Parathyroid adenoma (tissue), 2 donors: ENCODE results near the gene PRCP.

ENCODE experiments used
- H2AFZ ChIP-seq: fragments of 300-600 bp; sonication (generic); one replicate; pipeline ENCODE4 v1.7.0; 2017; ENCODE audit warnings: antibody characterized with exemption, mild to moderate bottlenecking
- H3K27ac ChIP-seq: fragments of 300-600 bp; sonication (generic); one replicate; pipeline ENCODE4 v1.7.0; 2017
- H3K27me3 ChIP-seq: fragments of 300-600 bp; sonication (generic); one replicate; pipeline ENCODE4 v1.7.0; 2017; ENCODE audit warnings: low read length; ENCODE audit not compliant: control insufficient read depth, insufficient read depth
- H3K36me3 ChIP-seq: fragments of 300-600 bp; sonication (generic); one replicate; pipeline ENCODE4 v1.7.0; 2017; ENCODE audit warnings: low read length; ENCODE audit not compliant: control insufficient read depth, insufficient read depth
- H3K4me1 ChIP-seq: fragments of 300-600 bp; sonication (generic); one replicate; pipeline ENCODE4 v1.7.0; 2017; ENCODE audit warnings: control low read depth
- H3K4me2 ChIP-seq: fragments of 300-600 bp; sonication (generic); one replicate; pipeline ENCODE4 v1.7.0; 2017; ENCODE audit warnings: low read length
- H3K4me3 ChIP-seq: fragments of 300-600 bp; sonication (generic); one replicate; pipeline ENCODE4 v1.7.0; 2017; ENCODE audit warnings: low read depth, low read length
- H3K79me2 ChIP-seq: fragments of 300-600 bp; sonication (generic); one replicate; pipeline ENCODE4 v1.7.0; 2017; ENCODE audit warnings: control low read depth
- H3K9ac ChIP-seq: fragments of 300-600 bp; sonication (generic); one replicate; pipeline ENCODE4 v1.7.0; 2017; ENCODE audit warnings: mild to moderate bottlenecking
- H3K9me3 ChIP-seq: fragments of 300-600 bp; sonication (generic); one replicate; pipeline ENCODE4 v1.7.0; 2017; ENCODE audit warnings: low read length; ENCODE audit not compliant: control insufficient read depth
- CTCF ChIP-seq: fragments of 300-600 bp; sonication (generic); IDR thresholded peaks from one replicate; pipeline ENCODE4 v1.7.0; 2017; ENCODE audit warnings: antibody characterized with exemption, mild to moderate bottlenecking
- donor health status: primary hyperparathyroidism.

PRCP gene

GRCh38 chr11:82872377-82873150 is 27.7 kb downstream of the PRCP start:
- TF ChIP-seq CTCF = no peak
- Histone ChIP-seq H3K4me1 (no peaks in the 10 kb centered on the region), H3K4me2 (no peak overlapping the region), H3K79me2 (no peaks in the 10 kb centered on the region), H3K27ac (no peak overlapping the region), H3K4me3 (no peak overlapping the region), H3K9ac (no peak overlapping the region), H3K9me3 (no peaks in the 10 kb centered on the region), H3K27me3 (no peaks in the 10 kb centered on the region), H2AFZ (no peak overlapping the region), H3K36me3 (no peaks in the 10 kb centered on the region)

GRCh38 chr11:82871646-82872045 is 28.6 kb downstream of the PRCP start:
- Histone ChIP-seq H3K4me1 (no peaks in the 10 kb centered on the region), H3K27me3 (no peaks in the 10 kb centered on the region), H3K36me3 (no peaks in the 10 kb centered on the region), H3K79me2 (no peaks in the 10 kb centered on the region), H3K4me3 (no peak overlapping the region), H3K27ac (no peak overlapping the region), H3K9me3 (no peaks in the 10 kb centered on the region), H3K4me2 (no peak overlapping the region), H3K9ac (no peak overlapping the region), H2AFZ (no peak overlapping the region)
- TF ChIP-seq CTCF = no peak

GRCh38 chr11:82869657-82870056 is 30.6 kb downstream of the PRCP start:
- H3K4me1 ChIP-seq = no peaks in the 10 kb centered on the region
- no peak for TF ChIP-seq CTCF

GRCh38 chr11:82867495-82868082 is 32.6 kb downstream of the PRCP start:
- peak; percentile 61 for TF ChIP-seq CTCF
- Histone ChIP-seq H3K4me3 (no peak overlapping the region), H3K27ac (no peak overlapping the region), H3K9ac (no peak overlapping the region), H3K4me1 (no peaks in the 10 kb centered on the region), H3K4me2 (no peak overlapping the region), H3K79me2 (no peaks in the 10 kb centered on the region), H3K9me3 (no peaks in the 10 kb centered on the region), H3K27me3 (no peaks in the 10 kb centered on the region), H2AFZ (peak overlapping the region; percentile 64), H3K36me3 (no peaks in the 10 kb centered on the region)

More at GRCh38 chr11:82869657-82870056, 30.6 kb downstream of the PRCP start:
- Histone ChIP-seq H3K27me3 (no peaks in the 10 kb centered on the region), H3K36me3 (no peaks in the 10 kb centered on the region), H2AFZ (no peak overlapping the region), H3K4me2 (no peak overlapping the region), H3K79me2 (no peaks in the 10 kb centered on the region), H3K9me3 (no peaks in the 10 kb centered on the region), H3K4me3 (no peak overlapping the region), H3K27ac (no peak overlapping the region), H3K9ac (no peak overlapping the region)

GRCh38 chr11:82865841-82866240 is 34.4 kb downstream of the PRCP start:
- Histone ChIP-seq H3K9me3 (no peaks in the 10 kb centered on the region), H2AFZ (no peak overlapping the region), H3K79me2 (no peaks in the 10 kb centered on the region), H3K9ac (no peak overlapping the region), H3K27ac (no peak overlapping the region), H3K4me1 (no peaks in the 10 kb centered on the region), H3K4me3 (no peak overlapping the region), H3K27me3 (no peaks in the 10 kb centered on the region), H3K36me3 (no peaks in the 10 kb centered on the region), H3K4me2 (no peak overlapping the region)
- TF ChIP-seq CTCF = no peak
